GM18870 (cell line): ENCODE measurements around the gene GATB.

ENCODE experiments used
- ATAC-seq: cut with Tn5 transposase; IDR thresholded peaks from one replicate; pipeline ENCODE4 v1.9.1; 2021; ENCODE audit warnings: moderate library complexity; ENCODE audit not compliant: unreplicated experiment

GATB gene

GRCh38 chr4:151703401-151703800 is 57.4 kb downstream of the GATB start:
- no peak for ATAC-seq

GRCh38 chr4:151702256-151702655 is 58.6 kb downstream of the GATB start:
- ATAC-seq = no peak

- no peak for ATAC-seq
Observed at GRCh38 chr4:151700566-151701316, 60.1 kb downstream of the GATB start.

GRCh38 chr4:151698213-151698612 is 62.6 kb downstream of the GATB start:
- ATAC-seq = no peak

GRCh38 chr4:151694961-151695720 is 65.7 kb downstream of the GATB start:
- ATAC-seq = no peak

GRCh38 chr4:151692821-151693673 is 67.8 kb downstream of the GATB start:
- no peak for ATAC-seq

GRCh38 chr4:151692443-151692782 is 68.4 kb downstream of the GATB start:
- no peak for ATAC-seq

- ATAC-seq = no peak
Observed at GRCh38 chr4:151691639-151692442, 69.0 kb downstream of the GATB start.

- no peak for ATAC-seq
Observed at GRCh38 chr4:151690876-151691275, 69.9 kb downstream of the GATB start.

- no peak for ATAC-seq
Observed at GRCh38 chr4:151690164-151690870, 70.5 kb downstream of the GATB start.

GRCh38 chr4:151689211-151689991 is 71.4 kb downstream of the GATB start:
- ATAC-seq = no peak

- no peak for ATAC-seq
Observed at GRCh38 chr4:151688785-151689043, 72.1 kb downstream of the GATB start.

GRCh38 chr4:151688003-151688784 is 72.6 kb downstream of the GATB start:
- no peak for ATAC-seq

GRCh38 chr4:151687021-151687640 is 73.7 kb downstream of the GATB start:
- ATAC-seq = no peak

GRCh38 chr4:151685303-151685702 is 75.5 kb downstream of the GATB start:
- no peak for ATAC-seq

- ATAC-seq = no peak
Observed at GRCh38 chr4:151681085-151681484, 79.7 kb downstream of the GATB start.

GRCh38 chr4:151679231-151679630 is 81.6 kb downstream of the GATB start:
- ATAC-seq = no peak
